HG03139 (cell line): ENCODE measurements around the gene NKTR.

Source experiments
- ATAC-seq: cut with Tn5 transposase; IDR thresholded peaks from one replicate; pipeline ENCODE4 v1.9.1; 2021; ENCODE audit not compliant: unreplicated experiment

NKTR gene

DNA sequence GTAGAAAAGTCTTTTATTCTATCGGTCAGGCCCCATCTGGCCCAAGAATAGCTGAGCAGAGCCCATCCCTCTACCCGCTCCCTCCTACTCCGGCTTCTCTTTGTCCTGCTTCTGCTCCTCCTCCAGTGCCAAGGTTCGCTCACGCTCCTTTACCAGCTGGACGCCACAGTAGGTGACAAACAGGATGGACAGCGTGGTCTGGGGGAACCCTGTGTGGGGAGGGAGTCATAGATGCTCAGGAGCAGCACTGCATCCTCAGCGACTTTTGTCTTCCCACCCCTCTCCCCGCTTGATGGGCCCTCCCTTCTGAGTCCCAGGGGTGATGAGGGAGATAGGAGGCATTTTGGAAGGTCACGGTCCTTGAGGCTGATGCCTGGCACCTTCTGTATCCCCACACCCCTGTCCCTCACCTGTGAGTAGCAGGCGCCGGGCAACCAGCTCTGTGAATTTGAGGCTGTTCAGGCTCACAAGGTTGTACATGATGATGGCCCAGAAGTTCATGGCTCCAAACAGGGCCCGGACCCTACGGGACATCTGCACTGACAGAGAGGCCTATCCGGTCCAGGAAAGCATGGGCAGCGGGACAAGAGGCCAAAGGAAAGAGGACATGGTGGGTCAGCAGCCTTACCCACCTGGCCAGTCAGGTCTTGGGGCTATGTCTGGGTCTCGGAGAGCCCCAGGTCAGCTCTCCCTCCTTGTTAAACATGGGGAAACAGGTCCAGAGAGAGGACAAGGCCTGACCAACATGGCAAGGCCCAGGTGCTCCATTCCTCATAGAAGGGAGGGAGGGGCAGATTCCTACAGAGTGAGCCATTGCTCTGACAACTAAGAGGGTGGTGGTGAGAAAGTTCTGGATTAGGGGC is 92.4 kb downstream of the NKTR start:
- no peak for ATAC-seq

DNA sequence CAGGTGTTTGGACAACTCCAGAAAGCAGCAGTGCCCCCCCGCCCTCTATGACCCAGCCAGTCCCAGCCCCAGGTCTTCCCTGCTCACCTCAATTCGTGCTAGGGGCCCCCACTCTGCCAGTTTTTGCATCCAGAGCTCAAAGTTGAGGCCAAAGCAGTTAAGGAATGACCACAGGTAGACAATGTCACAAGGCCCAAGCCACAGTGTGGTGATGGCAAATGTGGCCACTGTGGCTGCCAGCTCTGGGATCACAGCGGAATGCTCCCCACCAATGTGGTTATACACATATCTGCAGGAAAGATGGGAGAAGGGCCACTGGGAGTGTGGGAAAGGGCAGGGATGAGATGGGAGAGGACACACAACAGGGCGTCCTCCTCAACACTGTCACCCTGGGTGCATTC is 93.0 kb downstream of the NKTR start:
- no peak for ATAC-seq

DNA sequence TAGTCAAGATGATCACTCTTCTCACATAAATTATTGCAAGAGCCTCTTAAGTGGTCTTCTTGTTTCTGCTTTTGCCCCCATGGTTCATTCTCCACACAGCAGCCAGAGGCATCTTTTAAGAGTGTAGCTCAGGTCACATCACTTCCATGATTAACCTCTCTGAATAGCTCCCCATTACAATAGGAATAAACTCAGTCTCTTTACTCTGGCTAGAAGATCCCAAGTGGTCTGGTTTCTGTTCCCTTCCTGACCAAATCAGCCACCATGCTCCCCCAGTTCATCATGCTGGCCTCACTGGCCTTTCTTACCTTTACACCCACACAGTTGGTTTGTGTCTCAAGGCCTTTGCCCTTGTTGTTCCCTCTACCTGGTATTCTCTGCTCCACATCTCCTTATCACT is 93.9 kb downstream of the NKTR start:
- no peak for ATAC-seq

DNA sequence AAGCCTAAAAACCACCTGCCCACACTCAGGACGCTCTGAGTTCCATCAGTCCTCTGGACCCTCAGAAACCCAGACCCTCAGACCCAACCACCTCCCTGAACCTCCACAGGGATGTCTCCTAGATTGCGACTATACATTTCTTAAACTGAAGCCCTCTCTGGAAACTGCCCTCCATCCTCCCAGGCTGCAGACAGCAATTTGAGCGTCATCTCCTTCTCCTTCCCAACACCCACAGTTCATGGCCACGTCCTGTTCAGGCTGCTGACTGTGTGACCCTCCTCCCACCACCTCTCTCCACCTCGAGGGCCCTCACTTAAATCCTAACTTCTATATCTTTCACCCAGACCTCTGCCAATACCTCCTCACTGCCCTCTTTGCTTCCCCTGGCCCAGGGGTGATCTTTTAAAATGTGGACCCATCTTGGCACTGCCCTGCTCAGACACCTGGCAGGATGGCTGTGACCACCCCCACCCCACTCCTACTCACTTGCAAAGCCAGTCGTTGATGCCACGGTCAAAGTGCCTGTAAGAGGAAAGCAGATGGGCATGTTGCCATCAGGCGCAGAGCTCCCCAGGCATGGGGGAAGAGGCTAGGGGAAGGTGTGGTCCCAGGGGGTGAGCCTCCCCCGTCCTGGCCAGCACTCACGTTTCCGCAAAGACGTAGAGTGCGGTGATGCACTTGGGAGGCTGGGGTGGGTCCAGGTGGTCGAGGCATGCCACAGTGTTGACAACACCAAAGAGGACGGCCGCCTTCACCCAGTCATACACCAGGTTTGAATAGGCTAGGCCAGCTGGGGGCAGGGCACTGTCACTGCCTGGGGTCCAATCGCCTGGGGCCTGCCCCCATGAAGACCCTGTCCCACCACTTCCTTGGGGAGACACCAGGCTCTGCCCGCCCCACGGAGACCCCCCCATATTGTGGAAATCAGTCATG is 96.1 kb downstream of the NKTR start:
- ATAC-seq = no peak

DNA sequence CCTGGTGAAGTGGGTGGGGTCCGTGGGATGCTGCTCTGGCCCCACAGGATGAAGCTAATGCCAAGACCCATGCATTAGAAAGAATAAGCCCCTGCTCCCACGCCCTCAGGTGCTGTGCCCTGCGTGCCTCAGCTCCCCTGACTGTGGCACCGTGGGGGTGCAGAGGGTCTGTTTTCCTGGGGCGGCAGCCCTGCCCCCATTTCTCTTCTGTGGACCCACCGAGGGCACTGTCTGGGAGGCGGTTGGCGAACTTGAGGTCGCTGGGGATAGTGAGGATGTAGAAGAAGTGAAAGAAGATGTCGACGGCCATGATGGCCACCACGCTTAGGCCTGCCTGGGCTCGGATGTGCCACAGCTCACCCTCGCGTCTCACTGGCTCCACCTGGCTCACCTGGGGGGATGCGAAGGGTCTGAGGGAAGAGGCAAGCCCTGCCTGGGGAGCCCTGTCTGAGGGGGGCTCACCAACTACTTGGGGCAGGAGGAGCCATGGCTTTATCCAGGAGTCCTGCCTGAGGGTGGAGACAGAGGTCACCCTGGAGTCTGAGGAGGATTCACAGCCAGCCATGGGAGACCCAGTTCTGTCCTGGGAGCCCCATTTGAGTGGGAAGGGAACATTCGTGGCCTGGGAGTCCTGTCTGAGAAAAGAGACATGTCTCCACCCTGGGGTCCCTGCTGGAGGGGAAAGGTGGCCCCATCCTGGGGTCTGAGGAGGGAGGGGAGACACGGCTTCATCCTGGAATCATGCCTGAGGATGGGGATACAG is 97.0 kb downstream of the NKTR start:
- no peak for ATAC-seq
